GM13977 (cell line): ENCODE data around the gene GNAI2.
A peak's percentile ranks its signal among the peaks of the same experiment; 100 is the strongest.

ENCODE experiments used
- DNase-seq: peaks from one replicate; pipeline ENCODE4 v3.0.0; 2012; ENCODE audit warnings: low spot score
- in situ Hi-C: fragments of 300-500 bp; cut with MboI; formaldehyde crosslinking; loops from one replicate; pipeline ENCODE4 v1.12.0; 2022; ENCODE audit warnings: low sequenced_read_pairs, low pct_unique_long_range_greater_than_20kb, mixed read lengths, inconsistent platforms; ENCODE audit not compliant: unreplicated experiment
- TF ChIP-seq, protein P1 (sequence below): IDR thresholded peaks from 2 replicates; pipeline ENCODE4 v1.5.1; 2012; ENCODE audit warnings: mild to moderate bottlenecking, control low read depth; ENCODE audit not compliant: insufficient read depth; ENCODE audit errors: extremely low read depth, missing control alignments

Gene GNAI2

DNA sequence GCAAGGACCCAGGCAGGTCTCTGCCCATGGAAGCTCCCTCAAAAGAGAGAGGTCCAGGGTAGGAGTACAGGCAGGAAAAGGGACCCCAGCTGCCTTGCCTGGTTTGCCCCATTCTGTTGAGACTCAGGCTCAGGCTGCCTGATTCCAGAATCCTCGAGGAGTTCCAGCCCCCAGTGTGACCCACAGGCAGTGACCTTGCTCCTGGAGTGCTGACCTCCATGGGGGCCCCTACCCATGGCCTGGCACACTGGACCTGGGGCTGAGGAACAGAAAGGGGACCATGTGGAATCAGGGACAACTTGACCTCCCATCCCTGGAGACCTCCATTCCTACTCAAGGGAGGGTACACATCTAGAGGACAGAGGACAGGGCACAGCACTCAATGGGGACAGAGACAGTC is 29.6 kb downstream of the GNAI2 start:
- TF ChIP-seq, protein P1, sequence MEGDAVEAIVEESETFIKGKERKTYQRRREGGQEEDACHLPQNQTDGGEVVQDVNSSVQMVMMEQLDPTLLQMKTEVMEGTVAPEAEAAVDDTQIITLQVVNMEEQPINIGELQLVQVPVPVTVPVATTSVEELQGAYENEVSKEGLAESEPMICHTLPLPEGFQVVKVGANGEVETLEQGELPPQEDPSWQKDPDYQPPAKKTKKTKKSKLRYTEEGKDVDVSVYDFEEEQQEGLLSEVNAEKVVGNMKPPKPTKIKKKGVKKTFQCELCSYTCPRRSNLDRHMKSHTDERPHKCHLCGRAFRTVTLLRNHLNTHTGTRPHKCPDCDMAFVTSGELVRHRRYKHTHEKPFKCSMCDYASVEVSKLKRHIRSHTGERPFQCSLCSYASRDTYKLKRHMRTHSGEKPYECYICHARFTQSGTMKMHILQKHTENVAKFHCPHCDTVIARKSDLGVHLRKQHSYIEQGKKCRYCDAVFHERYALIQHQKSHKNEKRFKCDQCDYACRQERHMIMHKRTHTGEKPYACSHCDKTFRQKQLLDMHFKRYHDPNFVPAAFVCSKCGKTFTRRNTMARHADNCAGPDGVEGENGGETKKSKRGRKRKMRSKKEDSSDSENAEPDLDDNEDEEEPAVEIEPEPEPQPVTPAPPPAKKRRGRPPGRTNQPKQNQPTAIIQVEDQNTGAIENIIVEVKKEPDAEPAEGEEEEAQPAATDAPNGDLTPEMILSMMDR: no peak
- no peak for DNase-seq
- in situ Hi-C loops: no loop called here

GRCh38 chr3:50266017-50266416 is 30.0 kb downstream of the GNAI2 start:
- DNase-seq: no peak
- TF ChIP-seq, protein P1: no peak
- in situ Hi-C loops: no loop called here

DNA sequence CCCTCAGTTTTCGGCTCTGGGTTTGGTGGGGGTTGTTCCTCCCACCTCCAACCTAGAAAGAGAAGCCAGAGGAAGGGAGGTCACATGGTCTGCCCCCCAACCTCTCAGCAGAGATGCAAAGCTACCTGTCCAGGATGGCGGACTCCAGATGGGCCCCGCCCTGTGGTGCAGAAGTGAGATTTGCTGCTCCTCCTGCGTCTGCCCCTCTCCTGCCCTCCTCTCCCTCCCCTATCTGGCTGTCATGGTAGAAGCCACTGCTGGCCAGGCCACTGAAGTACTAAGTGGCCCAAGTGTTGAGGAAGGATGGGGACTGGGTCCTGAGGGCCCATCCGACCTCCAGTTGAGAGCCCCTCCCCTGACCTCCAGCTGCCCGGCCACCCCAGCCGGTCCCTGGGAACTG is 30.8 kb downstream of the GNAI2 start:
- DNase-seq: no peak
- in situ Hi-C loops: no loop called here
- TF ChIP-seq, protein P1: no peak

DNA sequence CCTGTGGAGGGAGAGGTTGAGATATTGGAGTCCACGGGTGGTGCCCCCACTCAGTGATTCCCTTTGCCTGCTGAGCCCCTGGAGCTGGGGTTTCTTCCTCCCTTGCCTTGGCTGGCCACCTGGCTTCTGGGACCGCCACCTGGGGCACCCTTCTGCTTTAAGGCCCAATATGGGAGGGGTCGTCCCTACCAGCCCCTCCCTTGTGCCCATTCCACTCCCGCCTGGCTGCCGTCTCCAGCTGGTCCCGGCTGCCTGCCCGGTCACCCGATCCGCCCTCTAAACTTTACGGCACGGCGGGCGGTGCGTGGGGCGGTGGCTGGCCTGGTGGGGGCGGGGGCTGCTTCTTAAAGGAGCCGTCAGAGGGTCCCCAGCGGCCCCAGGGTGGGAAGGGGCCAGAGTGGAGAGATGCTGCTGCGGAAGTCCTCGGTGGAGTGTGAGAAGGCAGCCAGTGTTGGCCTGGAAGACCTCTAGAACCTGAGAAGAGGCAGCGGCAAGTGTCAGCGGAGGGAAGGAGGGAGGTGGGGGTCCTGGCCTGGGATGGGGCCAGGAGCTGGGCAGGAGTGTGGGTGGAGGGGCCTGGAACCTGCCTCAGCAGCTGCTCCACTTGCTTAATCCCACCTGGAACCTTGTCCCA is 31.4 kb downstream of the GNAI2 start:
- no peak for DNase-seq
- TF ChIP-seq, protein P1: no peak
- in situ Hi-C loops: no loop called here

GRCh38 chr3:50268276-50268675 is 32.3 kb downstream of the GNAI2 start:
- TF ChIP-seq, protein P1: no peak
- in situ Hi-C loops: no loop called here
- peak; percentile 32 for DNase-seq

DNA sequence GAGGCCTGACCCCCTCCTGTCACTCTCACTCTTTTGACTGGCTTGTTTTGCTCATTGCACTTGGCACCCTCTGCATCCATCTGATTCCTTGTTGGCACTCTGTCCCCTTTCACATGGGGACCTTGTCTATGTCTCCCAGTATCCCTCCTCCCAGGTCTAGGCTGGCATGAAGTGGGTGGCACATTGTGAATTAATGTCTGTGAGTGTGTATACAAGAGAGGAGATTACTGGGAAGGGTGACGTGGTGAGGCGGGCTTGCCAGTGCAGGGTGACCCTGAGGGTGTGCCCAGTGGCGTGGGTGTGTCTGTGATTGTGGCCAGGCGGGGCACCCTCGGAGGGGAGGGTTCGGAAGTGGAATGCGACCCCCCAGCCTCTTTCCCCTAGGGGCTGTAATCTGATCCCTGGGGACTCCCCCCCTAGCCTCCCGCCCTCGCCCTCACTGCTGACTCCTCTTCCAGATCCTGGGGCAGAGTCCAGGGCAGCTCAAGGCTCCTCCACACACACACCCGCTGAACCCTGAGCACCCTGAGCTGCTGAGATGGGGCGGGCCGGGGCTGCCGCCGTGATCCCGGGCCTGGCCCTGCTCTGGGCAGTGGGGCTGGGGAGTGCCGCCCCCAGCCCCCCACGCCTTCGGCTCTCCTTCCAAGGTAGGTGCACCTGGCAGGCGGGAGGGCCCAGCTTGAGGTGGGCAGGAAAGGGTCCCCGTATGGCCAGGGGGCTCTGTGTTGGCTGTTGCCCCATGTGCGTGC is 32.9 kb downstream of the GNAI2 start, which contains the start of gene SEMA3B:
Gene SEMA3B, plus strand, starts transcription at position 445 of the 749 bp plus-strand sequence. Its CDS starts 94 bp downstream, at position 539.
- TF ChIP-seq, protein P1: no peak
- no peak for DNase-seq
- in situ Hi-C loops: no loop called here
